GM18526 (cell line): ENCODE measurements around the gene KRT4.

Experiments
- POLR2A ChIP-seq: IDR thresholded peaks from 3 replicates; pipeline ENCODE4 v1.6.1; 2011; ENCODE audit not compliant: insufficient read length; ENCODE audit errors: extremely low read depth

KRT4 gene

GRCh38 chr12:52817699-52818238 is 3.9 kb upstream of the KRT4 start:
- no peak for TF ChIP-seq POLR2A

- no peak for TF ChIP-seq POLR2A
Measured at GRCh38 chr12:52817003-52817698, 3.2 kb upstream of the KRT4 start.

GRCh38 chr12:52815676-52816588 is 2.0 kb upstream of the KRT4 start:
- TF ChIP-seq POLR2A: no peak

GRCh38 chr12:52815161-52815560 is 1.2 kb upstream of the KRT4 start:
- no peak for TF ChIP-seq POLR2A

DNA sequence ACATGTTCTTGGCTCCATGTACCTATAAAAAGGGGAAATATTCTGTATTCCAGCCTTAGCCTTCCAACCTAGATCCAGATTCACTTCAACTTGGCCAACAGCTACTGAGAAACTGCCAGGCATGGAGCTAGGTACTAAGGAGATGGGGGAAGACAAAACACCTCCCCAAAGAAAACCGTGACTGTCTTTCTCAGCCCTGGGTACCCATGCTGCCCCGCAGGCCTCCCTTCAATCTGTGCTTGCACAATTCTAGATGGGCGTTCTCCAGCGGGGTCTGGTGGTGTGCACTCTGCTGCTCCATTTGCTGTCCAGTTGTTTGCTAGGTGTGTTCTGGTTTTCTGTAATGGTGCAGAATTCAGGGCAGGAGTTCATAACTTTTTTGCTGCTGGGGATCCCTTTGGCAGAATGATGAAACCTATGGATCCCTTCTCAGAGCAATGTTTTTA is 817 bp upstream of the KRT4 start:
- TF ChIP-seq POLR2A: no peak

- no peak for TF ChIP-seq POLR2A
Measured at GRCh38 chr12:52813203-52813819, 605 bp downstream of the KRT4 start.

GRCh38 chr12:52812749-52813148 is 1.2 kb downstream of the KRT4 start:
- TF ChIP-seq POLR2A: no peak

DNA sequence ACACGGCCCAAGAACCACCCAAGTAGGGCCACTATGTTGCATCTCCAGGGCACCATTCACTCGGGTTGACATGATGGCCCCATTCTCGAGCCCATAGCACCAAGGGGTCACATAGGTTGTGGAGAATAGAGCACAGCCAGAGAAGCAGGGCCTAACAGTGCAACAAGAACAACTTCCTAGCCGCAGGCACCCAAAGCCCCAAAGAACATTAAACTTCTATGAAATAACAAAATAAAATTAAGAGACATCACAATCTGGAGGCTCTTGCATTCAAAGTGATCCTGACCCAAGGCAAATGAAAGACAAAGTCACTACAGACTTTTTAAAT is 1.9 kb downstream of the KRT4 start:
- no peak for TF ChIP-seq POLR2A

GRCh38 chr12:52811191-52812072 is 2.5 kb downstream of the KRT4 start:
- no peak for TF ChIP-seq POLR2A

- TF ChIP-seq POLR2A: no peak
Measured at GRCh38 chr12:52810554-52810953, 3.4 kb downstream of the KRT4 start.

DNA sequence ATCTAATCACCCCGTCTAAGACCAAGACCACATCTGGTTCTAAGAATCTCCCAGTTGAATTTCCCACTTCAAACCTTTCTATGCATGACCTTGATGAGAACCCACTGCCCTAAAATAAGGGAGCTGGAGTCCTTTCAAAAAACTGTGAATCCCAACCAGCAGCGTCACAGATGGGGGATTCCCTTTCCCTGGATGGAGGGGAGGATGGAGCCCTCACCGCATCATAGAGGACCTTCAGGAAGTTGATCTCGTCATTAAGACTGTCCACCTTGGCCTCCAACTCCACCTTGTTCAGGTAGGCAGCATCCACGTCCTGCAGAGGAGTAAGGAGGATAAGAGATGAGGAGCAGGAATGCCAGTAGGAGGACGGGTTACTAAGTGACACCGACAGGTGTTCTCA is 4.8 kb downstream of the KRT4 start:
- no peak for TF ChIP-seq POLR2A

- TF ChIP-seq POLR2A: no peak
Measured at GRCh38 chr12:52808573-52809160, 5.2 kb downstream of the KRT4 start.

GRCh38 chr12:52807544-52808470 is 6.1 kb downstream of the KRT4 start:
- TF ChIP-seq POLR2A: no peak
